GM19043 (cell line): ENCODE measurements around the gene CPED1.
"Not testable (repeated sequence)": the region's sequence is repeated elsewhere in the genome, so short reads cannot be mapped to it uniquely, and the experiment has no call there.

Experiments
- ATAC-seq: cut with Tn5 transposase; IDR thresholded peaks from one replicate; pipeline ENCODE4 v1.9.1; 2021; ENCODE audit warnings: low read depth; ENCODE audit not compliant: unreplicated experiment

The CPED1 gene

DNA sequence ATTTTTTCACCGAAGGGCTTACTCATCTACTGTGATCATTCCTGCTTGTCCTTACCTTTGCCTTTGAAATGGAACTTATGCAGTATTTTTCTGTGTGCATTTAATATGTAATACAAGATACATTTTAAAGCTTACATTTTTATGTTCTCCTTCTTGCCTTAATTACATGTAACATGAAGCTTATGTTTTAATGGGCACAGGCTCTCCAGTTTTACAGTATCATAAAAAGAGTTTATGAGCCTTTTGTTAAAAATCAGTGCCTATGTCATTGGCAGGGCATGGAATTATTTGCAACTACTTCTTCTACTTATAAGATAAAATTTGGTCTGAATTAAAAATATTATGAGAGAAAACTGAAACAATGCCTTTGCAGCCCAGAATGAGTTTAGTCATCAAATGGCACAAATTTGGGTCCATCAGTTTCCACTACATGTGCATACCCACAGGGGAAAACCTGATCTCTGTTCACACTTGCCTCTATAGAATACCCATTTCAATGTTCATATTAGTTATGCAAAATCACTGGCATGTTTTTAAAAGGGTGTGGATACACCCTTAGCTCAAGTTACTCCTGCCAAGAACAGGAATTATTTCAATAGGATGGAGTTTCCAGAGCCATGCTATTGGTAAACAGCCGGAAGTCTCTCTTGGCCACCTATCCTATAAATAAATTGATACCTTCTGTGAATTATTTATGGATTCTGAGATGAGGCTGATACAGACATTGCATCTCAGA lies 312.3 kb downstream of the CPED1 start:
- ATAC-seq, result no peak

DNA sequence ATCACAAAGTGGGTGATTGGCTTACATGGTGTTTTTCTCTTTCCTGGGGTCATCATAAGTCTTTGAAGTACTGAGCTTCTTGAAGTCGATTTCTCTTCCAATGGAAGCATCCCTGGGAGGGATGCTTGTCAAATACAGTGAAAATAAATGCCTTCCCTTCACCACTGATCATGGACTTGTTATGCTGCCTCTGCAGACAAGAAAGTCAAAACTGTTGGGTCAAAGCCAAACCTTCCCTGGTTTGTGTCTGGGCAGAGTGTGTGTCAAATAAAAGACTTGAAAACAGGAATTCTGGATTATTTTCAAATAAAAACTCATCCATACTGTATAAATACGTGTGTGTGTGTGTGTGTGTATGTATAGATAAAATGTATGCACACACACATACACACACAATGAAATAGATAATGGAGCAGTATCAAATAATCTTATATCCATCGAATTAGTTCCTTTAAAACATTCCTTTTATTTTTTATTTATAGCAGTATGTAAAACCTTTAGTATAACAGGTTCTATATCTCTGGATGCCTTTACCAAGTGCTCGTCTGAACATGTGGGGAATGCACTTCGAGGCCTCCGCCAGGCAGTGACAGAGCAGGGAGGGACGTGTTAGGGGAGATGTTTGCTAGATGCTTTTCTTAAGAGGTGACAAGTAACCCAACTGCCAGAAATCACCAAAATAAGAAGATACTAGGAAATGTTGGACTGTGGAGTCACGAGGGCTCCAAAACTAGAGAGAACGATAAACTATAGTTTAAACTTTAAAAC lies 313.1 kb downstream of the CPED1 start:
- ATAC-seq, result no peak

DNA sequence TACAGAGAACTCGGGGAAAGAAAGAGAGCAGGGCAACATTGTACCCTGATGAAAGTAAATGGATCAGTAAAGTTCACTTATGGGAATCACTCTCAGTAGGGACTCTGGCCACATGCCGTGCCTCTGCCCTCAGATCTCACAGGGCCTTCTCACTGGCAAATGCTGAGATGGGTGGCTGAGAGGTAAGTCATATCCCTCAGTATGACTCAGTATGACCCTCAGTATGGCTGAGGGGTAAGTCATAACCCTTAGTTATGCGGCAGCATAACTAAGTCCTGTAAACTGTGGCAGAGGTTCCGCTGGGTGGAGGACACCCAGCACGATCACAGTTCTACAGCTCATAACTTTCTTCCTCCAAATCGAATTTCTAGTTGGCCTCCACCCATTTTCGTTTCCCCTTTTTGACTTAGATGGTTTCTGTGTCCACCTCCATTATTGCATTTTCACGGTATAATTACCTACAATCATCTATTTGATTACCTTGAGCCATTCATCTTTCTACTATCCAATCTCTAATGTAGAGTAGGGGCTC lies 313.8 kb downstream of the CPED1 start:
- peak; percentile 95 for ATAC-seq

DNA sequence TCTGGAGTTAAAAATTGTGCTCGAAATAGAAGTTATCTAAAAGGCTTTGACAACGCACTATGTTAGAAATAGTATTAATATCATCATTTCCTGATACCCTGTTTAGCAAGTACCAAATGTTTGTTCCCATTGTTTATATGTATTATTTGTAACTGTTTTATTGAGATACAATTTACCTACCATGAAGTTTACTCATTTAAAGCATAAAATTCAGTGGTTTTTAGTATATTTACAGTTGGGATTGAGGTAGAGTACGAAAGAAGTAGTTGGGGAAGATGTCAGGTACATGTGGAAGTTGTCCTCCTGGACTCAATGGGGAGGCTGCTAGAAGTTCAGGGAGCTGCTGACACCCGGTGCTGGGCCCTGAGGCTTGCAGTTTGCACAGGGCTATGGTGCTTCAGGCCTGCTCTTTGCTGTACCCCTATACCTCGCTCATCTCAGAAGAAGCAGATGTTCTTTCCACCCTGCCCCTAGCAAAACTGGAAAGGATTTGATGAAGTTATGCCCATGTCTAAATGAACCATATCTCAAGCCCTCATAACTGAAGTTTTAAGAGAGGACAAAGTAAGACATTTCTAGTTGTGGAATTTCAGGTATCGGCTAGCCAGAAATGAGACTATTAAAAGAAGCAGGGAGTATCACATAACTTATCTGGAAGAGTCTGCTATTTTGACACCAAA lies 315.1 kb downstream of the CPED1 start:
- no peak for ATAC-seq

DNA sequence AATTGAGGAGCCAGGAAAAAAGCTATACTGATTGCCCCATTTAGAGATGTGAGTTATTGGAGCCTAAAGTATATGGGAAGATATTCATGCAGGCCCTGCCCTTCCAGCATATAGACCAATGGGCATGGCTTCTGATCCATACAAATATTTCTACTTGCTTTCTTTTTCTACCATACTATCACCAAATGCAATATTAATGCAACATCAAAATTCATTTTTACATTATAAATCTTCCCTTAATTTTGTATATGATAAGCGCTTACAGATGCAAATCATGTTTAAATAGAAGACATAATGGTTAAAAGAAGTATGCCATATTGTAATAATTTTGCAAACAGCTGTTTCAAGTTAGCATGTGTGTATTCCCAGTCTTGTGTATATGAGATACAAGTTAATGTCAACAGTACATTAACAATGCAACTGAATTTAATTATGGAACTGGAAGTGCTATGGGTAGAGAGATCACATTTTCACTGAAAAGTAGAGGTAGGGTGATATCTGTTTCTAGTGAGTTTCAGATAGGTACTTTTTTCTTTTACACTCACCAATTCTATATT lies 315.7 kb downstream of the CPED1 start:
- ATAC-seq, result no peak

DNA sequence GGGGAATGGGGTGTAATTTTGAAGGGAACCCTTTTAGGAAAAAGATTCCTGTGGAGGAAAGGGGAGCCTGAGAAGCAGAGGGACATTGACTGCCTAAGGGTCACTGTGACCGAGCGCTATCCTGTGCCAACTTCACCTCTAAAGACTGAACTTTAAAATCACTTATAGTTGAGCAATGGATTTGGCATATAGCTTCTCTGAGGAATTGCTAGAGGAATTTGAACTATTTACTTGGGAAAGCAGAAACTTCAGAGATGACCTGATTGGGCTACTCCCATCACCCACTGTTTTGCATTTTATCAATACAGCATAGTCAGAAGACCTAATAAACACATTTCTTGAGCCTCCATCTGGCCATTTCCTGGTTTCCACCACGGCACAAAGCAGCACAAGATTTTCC lies 316.6 kb downstream of the CPED1 start:
- ATAC-seq, result no peak

DNA sequence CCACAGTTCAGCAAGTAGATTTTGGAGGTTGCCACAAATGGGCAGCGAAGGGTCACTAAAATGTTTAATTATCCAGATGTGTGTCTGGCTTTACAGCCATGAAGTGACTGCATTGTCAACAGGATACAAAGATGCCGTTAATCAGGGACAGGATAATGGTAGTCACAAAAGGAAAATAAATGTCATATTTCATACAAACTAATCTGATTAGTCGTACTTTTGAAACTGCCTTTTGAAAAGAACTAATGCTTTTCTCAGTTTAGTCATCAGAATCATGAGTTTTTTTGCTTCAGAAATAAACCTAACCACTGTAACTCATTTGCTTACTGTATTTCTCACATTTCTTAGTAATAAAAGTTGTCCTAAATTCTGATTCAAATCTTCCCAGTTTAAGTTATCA lies 318.1 kb downstream of the CPED1 start:
- ATAC-seq, result no peak

DNA sequence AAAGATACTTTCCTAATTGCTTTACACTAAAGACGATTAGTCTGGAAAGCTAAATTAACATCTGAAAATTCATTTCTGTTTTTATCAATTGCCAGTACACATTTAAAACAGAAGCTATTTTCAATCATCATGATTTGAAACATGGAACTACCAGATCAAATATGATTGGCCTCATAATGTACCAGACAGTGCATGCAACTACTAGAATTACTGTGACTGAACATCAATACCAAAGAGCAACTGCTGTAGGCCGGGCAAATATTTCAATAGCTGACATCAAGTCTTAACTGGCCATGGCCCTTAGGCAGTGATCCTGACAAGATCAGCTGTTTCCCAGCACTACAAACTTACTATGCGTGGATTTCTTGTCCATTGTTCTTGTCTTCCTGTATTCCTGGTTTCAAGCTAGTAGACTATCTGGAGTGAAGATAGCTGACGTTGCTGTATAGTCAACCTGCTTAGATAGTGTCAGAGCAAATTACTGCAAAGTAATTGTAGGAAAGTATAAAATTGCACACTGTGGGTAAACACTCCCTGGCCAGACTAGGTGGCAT lies 318.6 kb downstream of the CPED1 start:
- no peak for ATAC-seq

DNA sequence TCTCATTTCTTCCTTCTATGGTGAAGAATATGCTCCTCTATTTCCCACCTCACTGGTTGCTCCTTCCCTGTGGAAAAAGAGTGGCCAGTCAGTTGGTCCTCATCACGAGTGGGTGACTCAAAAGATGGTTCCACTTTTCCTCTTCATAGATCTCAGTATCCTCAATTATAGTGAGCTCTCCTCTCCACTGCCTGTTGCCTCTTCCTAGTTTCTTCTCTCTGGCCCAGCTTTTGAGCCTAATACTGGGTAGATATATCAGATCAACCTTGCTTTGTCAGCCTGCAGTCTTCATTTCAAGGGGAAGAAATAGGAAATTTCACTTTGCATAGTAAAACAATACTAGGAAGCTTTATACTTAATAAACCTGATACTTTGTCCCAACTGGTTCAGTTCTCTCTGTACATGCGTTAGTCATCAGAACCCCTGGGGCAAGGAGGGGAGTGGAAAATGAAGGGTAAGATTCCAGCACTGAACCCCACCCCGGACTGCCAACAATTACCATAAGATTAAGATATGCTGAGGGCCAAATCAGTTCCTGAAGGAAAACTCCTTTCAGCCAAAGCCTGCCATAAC lies 324.8 kb downstream of the CPED1 start:
- no peak for ATAC-seq

DNA sequence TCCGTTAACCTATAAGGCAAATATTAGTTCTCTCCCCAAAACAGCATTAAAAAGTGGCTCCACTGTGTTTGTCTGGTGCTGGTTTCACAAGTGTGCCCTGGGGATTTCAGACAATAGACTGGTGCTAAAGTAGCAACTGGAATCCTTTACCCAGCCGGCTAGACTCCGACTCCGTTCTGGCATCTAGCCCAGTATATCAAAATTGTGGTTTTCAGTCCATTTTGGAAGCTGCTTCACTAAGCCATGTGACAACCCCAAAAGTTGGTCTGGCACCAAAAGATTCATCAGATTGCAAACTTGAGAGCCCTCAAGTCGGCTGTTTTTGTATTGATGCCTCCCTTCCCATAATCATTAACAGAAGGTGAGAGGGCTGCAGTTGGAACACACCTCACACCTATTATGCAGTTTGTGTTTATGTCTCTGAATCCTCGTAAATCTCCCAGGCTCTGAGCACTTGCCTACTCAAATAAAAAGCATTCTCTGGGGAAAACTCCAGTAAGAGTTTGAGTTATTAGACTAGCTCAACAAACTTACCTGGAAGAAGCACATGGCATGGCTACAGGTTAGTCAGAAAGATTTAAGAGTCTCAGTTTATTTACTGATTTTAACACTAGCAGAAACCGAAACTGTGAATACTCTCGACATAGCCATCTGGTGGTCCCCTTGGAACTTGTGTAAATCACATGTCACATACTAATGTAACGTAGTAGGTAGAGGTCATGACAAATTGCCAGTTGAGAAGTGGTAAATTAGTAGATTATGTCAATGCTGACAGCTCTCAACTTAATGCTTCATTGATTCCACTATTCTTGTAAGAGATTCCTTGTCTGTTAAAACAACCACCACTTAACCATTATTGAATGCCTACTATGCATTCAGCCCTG lies 325.5 kb downstream of the CPED1 start:
- ATAC-seq, result peak; percentile 88

DNA sequence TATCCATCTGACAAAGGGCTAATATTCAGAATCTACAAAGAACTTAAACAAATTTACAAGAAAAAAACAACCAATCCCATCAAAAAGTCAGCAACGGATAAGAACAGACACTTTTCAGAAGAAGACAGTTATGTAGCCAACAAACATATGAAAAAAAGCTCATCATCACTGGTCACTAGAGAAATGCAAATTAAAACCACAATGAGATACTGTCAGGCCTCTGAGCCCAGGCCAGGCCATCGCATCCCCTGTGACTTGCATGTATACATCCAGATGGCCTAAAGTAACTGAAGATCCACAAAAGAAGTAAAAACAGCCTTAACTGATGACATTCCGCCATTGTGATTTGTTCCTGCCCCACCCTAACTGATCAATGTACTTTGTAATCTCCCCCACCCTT lies 326.7 kb downstream of the CPED1 start:
- not testable (repeated sequence) for ATAC-seq

DNA sequence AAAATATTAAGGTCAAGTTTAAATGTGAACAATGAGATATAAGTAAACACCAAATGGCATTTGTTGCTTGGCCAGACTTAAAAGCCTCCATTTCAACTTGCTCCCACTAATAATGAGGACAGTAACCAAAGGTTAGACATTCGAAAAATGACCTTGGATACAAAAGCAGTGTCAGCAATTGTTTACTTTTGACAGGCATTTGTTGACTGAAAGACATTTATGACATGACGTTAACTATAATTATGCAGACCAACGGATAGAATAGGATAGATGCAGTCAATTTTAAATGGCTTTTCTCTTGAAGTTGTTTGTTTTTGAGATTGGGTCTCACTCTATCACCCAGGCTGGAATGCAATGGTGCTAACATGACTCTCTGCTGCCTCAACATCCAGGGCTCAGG lies 333.9 kb downstream of the CPED1 start:
- ATAC-seq, result no peak

DNA sequence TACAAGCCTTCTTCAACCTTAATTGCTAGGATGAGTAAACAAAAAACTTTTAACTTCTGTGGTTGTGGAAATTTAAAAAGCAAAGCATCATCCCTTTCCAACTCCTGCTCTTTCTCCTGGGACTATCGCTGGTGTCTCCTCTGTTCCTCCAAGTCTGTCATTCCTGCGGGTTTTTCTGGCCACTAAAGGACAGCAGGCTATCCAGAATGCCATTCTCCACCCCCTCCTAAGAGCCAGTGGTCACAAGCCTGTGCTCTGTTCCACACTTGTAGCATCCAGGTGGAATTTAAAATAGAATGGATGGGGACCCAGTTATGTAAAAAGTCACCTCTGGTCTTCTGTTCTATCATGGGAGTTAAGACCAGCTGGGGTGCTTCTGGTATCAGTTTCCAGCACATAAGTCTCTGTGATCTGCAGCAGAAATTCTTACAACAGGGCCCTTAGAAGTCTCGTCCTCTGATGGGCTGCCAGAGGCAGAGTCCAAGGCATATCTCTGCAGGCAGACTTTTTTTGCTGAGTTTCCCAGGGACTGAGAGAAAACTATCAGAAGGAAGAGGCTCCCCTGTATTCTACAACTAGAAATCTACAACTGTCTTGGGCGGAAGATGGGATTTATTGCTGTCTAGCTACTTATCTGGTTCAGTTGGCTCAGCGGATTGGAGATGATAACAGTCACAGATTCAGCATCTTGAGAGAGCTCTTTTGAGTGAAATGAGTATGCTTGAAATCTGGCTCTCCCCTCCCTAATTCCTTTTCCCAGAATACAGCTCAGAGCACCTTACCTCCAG lies 335.2 kb downstream of the CPED1 start:
- no peak for ATAC-seq

DNA sequence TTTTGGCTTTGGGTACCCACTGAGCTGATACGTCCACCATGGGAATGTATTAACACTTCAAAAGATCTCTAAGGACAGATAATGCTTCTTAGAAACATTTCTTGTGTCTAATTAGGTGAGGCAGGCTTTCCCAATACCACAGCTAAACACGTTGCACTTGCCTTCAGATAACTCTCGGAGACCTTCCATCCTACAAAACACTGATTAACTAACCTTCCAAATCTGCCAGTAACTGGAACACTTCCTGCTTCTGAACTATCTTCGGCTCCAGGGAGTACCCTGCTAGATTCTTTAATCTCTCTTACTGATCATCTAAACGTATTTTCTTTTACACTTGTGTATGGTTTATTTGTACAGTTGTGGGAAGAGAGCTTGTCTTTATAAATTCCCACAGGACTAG lies 339.2 kb downstream of the CPED1 start:
- no peak for ATAC-seq

DNA sequence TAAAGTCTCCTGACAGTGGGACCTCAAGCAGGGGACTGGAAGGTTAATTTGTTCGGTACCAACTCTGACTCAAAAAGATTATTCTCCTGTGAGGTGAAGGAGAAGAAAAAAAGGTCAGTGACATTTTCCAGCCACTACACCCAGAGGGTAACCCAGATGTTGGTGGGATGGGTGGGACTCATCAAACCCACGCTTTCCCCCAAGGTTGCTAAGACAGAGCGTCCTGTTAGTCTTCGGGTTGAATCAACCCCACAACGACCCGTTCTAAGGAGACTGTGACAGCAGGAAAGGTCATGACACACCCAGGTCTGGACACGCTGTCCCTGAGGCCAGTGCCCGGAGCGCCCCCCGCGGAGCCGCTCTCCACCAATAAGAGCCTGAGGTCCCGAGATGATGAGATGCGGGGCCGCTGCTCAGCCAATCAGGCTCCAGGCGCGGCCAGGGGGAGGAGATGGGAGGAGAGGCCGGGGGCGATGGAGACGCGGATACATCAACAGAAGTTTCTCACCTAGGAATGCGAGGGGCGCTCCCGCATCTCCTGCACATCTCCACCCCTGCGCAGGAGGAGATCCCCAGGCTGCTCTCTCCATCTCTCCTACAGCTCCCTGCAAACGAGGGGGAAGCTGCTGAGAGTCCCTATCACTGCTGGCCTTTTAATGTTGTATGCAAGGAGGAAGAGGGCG lies 340.1 kb downstream of the CPED1 start, which contains the start of gene WNT16:
Gene WNT16, plus strand, starts transcription at position 493 of the 683 bp plus-strand sequence. CDS start 293 bp downstream, outside the sequence.
- ATAC-seq, result no peak

DNA sequence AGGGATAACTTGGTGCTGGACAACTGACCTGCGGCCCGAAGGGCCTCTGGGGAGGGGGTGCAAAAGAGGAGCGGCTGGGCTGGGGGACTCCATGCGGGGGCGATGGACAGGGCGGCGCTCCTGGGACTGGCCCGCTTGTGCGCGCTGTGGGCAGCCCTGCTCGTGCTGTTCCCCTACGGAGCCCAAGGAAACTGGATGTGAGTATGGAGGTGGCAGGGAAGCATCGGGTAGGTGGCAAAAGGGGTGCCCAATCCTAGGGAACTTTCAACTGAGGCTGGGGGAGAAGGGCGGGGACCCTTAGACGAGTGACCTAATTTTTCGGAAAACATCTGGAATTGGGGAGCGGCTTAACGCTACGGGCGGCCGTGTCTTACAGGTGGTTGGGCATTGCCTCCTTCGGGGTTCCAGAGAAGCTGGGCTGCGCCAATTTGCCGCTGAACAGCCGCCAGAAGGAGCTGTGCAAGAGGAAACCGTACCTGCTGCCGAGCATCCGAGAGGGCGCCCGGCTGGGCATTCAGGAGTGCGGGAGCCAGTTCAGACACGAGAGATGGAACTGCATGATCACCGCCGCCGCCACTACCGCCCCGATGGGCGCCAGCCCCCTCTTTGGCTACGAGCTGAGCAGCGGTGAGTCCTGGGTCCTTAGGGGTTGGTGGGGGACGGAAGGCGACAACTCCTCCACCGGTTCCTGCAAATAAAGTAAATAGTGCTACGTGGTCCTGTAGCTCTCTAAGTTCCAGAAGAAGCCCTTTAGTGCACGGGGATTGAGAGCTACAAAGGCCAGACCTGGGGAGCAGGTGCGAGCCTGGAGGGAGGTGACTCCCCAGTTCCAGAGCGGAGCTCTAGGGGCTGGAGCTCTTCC lies 340.9 kb downstream of the CPED1 start:
- ATAC-seq, result no peak
